ENCODE measurements around the gene PPM1H.

Gene PPM1H

DNA sequence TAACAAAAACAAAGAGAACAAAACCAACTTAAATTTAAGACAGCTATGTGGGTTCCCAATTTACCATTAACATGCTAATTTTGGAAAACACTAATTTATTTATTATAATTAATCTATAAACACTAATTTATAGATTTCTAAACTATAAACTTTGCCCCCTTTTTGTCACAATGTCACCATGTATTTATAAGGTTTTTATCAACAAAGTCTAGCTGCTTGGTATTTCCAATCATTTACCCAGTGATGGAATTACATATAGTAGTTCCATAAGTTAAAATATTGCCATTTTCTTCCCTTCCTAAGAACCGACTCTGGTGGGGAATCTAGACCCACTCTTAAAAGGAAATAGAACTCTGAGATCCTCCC, 140.7 kb downstream of the PPM1H start:
- Histone ChIP-seq H4K20me1 (ENCODE audit: insufficient read depth, low read length) (no peaks in the 10 kb centered on the region), H3K9ac (ENCODE audit: low read depth, low read length) (no peak overlapping the region; the same call in 1 of the 2 replicates), H3K36me3 (ENCODE audit: insufficient read depth, low read length) (no peaks in the 10 kb centered on the region), H3K27ac (ENCODE audit: low read length) (no peak overlapping the region), H3K4me2 (ENCODE audit: insufficient read depth, low read length) (0 out of 2 replicates have a peak overlapping the region, but pooled peaks have one; percentile 7), H3K4me3 (ENCODE audit: low read depth in 1 of 2, low read length in 2 of 2) (no peak overlapping the region), H2AFZ (ENCODE audit: low read depth, low read length) (peak overlapping the region; percentile 83), H3K79me2 (ENCODE audit: insufficient read depth, low read length) (no peaks in the 10 kb centered on the region), H3K27me3 (ENCODE audit: insufficient read depth, low read length, poor library complexity) (no peaks in the 10 kb centered on the region), H3K9me3 (ENCODE audit: insufficient read depth, low read length, severe bottlenecking) (no peaks in the 10 kb centered on the region), H3K4me1 (ENCODE audit: insufficient read depth, low read length) (peaks cover 14% of the 10 kb centered on the region)
- ATAC-seq (ENCODE audit: insufficient read depth, low read depth) (no peak), DNase-seq (no peak)
- TF ChIP-seq EZH2 (IDR thresholded peaks at IDR 0.05; ENCODE audit: borderline replicate concordance, low read depth, low read length, severe bottlenecking) = no peak
- no peak for TF ChIP-seq CTCF (IDR thresholded peaks at IDR 0.05; ENCODE audit: borderline replicate concordance, extremely low read depth, low read length, poor library complexity, severe bottlenecking)

DNA sequence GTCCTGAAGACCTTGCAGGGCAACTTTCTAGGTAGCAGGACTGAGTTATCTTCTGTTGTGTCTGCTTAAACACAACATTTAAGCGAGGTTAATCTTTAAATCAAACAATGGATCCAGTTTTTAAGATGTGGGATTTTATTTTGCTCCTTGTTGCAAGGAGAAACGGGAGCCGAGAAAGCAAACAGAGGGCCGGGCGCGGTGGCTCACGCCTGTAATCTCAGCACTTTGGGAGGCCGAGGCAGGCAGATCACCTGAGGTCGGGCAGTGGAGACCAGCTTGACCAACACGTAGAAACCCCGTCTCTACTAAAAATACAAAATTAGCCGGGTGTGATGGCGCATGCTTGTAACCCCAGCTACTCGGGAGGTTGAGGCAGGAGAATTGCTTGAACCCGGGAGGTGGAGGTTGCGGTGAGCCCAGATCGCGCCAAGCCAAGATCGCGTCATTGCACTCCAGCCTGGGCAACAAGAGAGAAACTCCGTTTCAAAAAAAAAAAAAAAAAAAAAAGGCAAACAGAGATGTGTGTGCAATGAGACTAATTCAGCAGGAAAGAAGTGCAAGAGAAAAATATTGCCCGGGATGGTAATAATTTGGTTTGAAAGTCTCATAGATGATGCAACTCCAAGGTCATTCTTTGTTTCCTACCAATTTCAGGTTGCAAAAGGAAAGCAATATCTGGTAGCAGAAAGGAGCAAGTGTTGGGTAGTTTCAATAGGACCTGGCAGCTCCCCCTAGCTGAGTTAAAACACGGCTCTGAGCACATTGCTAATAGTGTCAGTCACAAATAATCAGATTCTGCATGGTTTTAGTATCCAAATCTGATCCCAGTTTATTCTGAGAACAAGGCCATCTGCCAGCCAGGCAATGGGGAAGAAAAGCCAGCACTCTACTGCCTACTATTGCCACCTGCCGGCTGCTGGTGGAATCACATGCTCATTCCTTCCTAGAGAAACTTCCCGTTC, 141.4 kb downstream of the PPM1H start:
- TF ChIP-seq EZH2 (IDR thresholded peaks at IDR 0.05; ENCODE audit: borderline replicate concordance, low read depth, low read length, severe bottlenecking) (no peak), CTCF (IDR thresholded peaks at IDR 0.05; ENCODE audit: borderline replicate concordance, extremely low read depth, low read length, poor library complexity, severe bottlenecking) (peak; percentile 95)
- Histone ChIP-seq H3K36me3 (ENCODE audit: insufficient read depth, low read length) (no peaks in the 10 kb centered on the region), H3K4me2 (ENCODE audit: insufficient read depth, low read length) (0 out of 2 replicates have a peak overlapping the region, but pooled peaks have one; percentile 7), H4K20me1 (ENCODE audit: insufficient read depth, low read length) (no peaks in the 10 kb centered on the region), H3K4me1 (ENCODE audit: insufficient read depth, low read length) (peaks cover 10% of the 10 kb centered on the region), H3K4me3 (ENCODE audit: low read depth in 1 of 2, low read length in 2 of 2) (no peak overlapping the region), H3K9ac (ENCODE audit: low read depth, low read length) (no peak overlapping the region; the same call in 1 of the 2 replicates), H2AFZ (ENCODE audit: low read depth, low read length) (peak overlapping the region; percentile 58), H3K9me3 (ENCODE audit: insufficient read depth, low read length, severe bottlenecking) (no peaks in the 10 kb centered on the region), H3K27ac (ENCODE audit: low read length) (no peak overlapping the region), H3K27me3 (ENCODE audit: insufficient read depth, low read length, poor library complexity) (no peaks in the 10 kb centered on the region), H3K79me2 (ENCODE audit: insufficient read depth, low read length) (no peaks in the 10 kb centered on the region)
- DNase-seq (peak; percentile 79), ATAC-seq (ENCODE audit: insufficient read depth, low read depth) (peak; percentile 83)

- Histone ChIP-seq H3K9me3 (ENCODE audit: insufficient read depth, low read length, severe bottlenecking) (no peaks in the 10 kb centered on the region), H3K9ac (ENCODE audit: low read depth, low read length) (no peak overlapping the region), H3K4me3 (ENCODE audit: low read depth in 1 of 2, low read length in 2 of 2) (no peak overlapping the region), H3K36me3 (ENCODE audit: insufficient read depth, low read length) (no peaks in the 10 kb centered on the region), H3K27me3 (ENCODE audit: insufficient read depth, low read length, poor library complexity) (no peaks in the 10 kb centered on the region), H4K20me1 (ENCODE audit: insufficient read depth, low read length) (no peaks in the 10 kb centered on the region), H3K4me2 (ENCODE audit: insufficient read depth, low read length) (no peak overlapping the region), H3K27ac (ENCODE audit: low read length) (no peak overlapping the region), H3K79me2 (ENCODE audit: insufficient read depth, low read length) (no peaks in the 10 kb centered on the region), H3K4me1 (ENCODE audit: insufficient read depth, low read length) (peaks cover 10% of the 10 kb centered on the region), H2AFZ (ENCODE audit: low read depth, low read length) (no peak overlapping the region)
- ATAC-seq (ENCODE audit: insufficient read depth, low read depth) = no peak
- no peak for DNase-seq
- TF ChIP-seq CTCF (IDR thresholded peaks at IDR 0.05; ENCODE audit: borderline replicate concordance, extremely low read depth, low read length, poor library complexity, severe bottlenecking) (no peak), EZH2 (IDR thresholded peaks at IDR 0.05; ENCODE audit: borderline replicate concordance, low read depth, low read length, severe bottlenecking) (no peak)
Measured at GRCh38 chr12:62792236-62792870, 142.6 kb downstream of the PPM1H start.
